OCI-LY7 (cell line): Measurements from ENCODE around the gene PROM2.

Experiments
- CTCF ChIP-seq: fragments of 200-600 bp; sonication (generic); conservative IDR thresholded peaks from 2 replicates; pipeline ENCODE4 v1.5.1; 2014; ENCODE audit warnings: mild to moderate bottlenecking, antibody characterized with exemption, low read length, moderate library complexity, mixed read lengths
- EZH2phosphoT487 ChIP-seq: fragments of 200-600 bp; sonication (generic); IDR thresholded peaks from 2 replicates; pipeline ENCODE4 v1.6.1; 2018; ENCODE audit warnings: low read depth, borderline replicate concordance, mild to moderate bottlenecking, mixed run types, antibody characterized with exemption, low read length, moderate library complexity, mixed read lengths

DNA sequence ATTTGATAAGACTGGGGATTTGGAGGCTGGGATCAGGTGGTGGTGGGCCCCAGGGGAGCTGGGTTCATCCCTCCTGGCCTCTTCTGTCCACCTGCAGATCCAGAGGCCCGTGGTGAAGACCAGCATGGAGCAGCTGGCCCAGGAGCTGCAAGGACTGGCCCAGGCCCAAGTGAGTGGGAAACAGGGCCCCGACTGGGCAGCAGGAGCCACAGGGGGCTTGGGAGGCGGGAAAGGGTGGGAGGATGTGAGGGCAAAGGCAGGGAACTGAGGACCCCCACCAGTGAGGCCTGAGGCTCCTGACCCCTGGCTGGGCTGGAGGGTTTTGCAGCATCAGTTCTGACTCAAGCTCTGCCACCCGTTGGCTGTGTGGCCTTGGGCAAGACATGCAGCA is 11.3 kb downstream of the PROM2 start:
- TF ChIP-seq CTCF: no peak
- TF ChIP-seq EZH2phosphoT487: no peak
